HL-60 (cell line): Measurements from ENCODE around the gene CDC20.

ENCODE experiments used
- GABPA ChIP-seq: IDR thresholded peaks from 2 replicates; pipeline ENCODE4 v1.6.1; 2012; ENCODE audit warnings: low read depth
- POLR2AphosphoS5 ChIP-seq: IDR thresholded peaks from 2 replicates; pipeline ENCODE4 v1.6.1; 2012; ENCODE audit warnings: low read depth
- SPI1 ChIP-seq: IDR thresholded peaks from 2 replicates; pipeline ENCODE4 v1.6.1; 2012; ENCODE audit warnings: low read depth, mild to moderate bottlenecking, borderline replicate concordance
- TF ChIP-seq, protein P1 (sequence below): IDR thresholded peaks from one replicate; pipeline ENCODE4 v1.5.1; 2011; ENCODE audit warnings: low read length, control low read depth, inconsistent platforms; ENCODE audit not compliant: insufficient read depth
- TF ChIP-seq, protein P2 (sequence below): IDR thresholded peaks from 2 replicates; pipeline ENCODE4 v1.6.1; 2012; ENCODE audit warnings: low read depth; ENCODE audit not compliant: insufficient replicate concordance

DNA sequence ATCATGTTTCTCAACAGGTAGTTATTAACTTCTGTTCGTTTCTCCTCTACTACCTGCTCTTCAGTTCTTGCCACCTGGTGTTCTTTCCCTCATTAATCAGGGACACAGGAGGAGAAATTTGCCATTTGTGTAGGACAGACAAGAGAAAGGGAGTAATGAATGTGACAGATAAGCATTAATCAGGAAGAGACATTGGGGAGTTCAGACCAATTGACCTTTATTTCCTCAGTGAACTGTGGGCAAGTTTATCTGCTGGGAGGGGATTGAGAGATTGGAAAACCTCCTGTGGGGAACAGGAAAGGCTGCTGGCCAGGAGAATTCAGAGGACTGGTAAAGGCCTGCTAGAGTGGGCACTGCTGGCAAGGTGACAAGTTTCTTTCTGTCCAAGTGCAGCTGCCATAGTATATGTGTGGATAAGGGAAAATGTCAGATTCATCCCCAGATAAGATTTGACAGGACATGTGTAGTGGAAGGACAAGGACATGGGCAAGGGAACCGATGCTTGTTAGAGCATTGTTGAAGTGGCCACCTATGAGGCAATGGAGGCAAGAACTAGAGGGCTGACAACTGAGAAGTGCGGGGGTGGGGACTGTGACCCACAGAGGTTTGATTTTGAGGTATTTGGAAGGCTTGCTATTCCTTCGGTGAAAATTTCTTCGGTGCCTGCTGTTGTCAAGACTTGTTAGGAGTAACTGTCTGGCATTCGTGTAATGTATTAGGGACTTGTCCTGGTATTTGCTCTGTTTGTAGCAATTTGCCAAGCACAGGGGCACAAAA lies 43.5 kb downstream of the CDC20 start:
- TF ChIP-seq, protein P1, sequence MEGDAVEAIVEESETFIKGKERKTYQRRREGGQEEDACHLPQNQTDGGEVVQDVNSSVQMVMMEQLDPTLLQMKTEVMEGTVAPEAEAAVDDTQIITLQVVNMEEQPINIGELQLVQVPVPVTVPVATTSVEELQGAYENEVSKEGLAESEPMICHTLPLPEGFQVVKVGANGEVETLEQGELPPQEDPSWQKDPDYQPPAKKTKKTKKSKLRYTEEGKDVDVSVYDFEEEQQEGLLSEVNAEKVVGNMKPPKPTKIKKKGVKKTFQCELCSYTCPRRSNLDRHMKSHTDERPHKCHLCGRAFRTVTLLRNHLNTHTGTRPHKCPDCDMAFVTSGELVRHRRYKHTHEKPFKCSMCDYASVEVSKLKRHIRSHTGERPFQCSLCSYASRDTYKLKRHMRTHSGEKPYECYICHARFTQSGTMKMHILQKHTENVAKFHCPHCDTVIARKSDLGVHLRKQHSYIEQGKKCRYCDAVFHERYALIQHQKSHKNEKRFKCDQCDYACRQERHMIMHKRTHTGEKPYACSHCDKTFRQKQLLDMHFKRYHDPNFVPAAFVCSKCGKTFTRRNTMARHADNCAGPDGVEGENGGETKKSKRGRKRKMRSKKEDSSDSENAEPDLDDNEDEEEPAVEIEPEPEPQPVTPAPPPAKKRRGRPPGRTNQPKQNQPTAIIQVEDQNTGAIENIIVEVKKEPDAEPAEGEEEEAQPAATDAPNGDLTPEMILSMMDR, result no peak
- TF ChIP-seq POLR2AphosphoS5 (no peak), GABPA (no peak), SPI1 (no peak)
- TF ChIP-seq, protein P2, sequence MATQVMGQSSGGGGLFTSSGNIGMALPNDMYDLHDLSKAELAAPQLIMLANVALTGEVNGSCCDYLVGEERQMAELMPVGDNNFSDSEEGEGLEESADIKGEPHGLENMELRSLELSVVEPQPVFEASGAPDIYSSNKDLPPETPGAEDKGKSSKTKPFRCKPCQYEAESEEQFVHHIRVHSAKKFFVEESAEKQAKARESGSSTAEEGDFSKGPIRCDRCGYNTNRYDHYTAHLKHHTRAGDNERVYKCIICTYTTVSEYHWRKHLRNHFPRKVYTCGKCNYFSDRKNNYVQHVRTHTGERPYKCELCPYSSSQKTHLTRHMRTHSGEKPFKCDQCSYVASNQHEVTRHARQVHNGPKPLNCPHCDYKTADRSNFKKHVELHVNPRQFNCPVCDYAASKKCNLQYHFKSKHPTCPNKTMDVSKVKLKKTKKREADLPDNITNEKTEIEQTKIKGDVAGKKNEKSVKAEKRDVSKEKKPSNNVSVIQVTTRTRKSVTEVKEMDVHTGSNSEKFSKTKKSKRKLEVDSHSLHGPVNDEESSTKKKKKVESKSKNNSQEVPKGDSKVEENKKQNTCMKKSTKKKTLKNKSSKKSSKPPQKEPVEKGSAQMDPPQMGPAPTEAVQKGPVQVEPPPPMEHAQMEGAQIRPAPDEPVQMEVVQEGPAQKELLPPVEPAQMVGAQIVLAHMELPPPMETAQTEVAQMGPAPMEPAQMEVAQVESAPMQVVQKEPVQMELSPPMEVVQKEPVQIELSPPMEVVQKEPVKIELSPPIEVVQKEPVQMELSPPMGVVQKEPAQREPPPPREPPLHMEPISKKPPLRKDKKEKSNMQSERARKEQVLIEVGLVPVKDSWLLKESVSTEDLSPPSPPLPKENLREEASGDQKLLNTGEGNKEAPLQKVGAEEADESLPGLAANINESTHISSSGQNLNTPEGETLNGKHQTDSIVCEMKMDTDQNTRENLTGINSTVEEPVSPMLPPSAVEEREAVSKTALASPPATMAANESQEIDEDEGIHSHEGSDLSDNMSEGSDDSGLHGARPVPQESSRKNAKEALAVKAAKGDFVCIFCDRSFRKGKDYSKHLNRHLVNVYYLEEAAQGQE, result no peak
